Calu3 (cell line): ENCODE data around the gene ZDHHC11B. TPM values are rescaled to one million over a fixed set of nuclear protein-coding genes. Genes with fewer than 3 reads are reported as not detected.
"Not testable (repeated sequence)": the region's sequence is repeated elsewhere in the genome, so short reads cannot be mapped to it uniquely, and the experiment has no call there.

Experiments
- BruUV-seq: library from RNA; stranded (reverse); fragments of 400-500 nt; replicated peaks from 2 replicates; lab custom pipeline; 2021; lab: Mats Ljungman, UMichigan
- CTCF ChIA-PET: fragments of 300-600 bp; sonication (Branson Sonifier 250); formaldehyde crosslinking; loops from one replicate; lab custom pipeline; 2022; ENCODE audit warnings: antibody characterized with exemption; lab: Charles Lee
- DNase-seq: peaks from one replicate; pipeline ENCODE4 v3.0.0; 2022
- H3K27ac Mint-ChIP-seq: one replicate; pipeline ENCODE4 v1.8.0; 2022; ENCODE audit warnings: mixed read lengths; ENCODE audit not compliant: unreplicated experiment
- H3K27me3 Mint-ChIP-seq: one replicate; pipeline ENCODE4 v1.8.0; 2022; ENCODE audit warnings: mixed read lengths; ENCODE audit not compliant: unreplicated experiment
- H3K36me3 Mint-ChIP-seq: one replicate; pipeline ENCODE4 v1.8.0; 2022; ENCODE audit warnings: mild to moderate bottlenecking, moderate library complexity, mixed read lengths; ENCODE audit not compliant: insufficient read depth, unreplicated experiment
- H3K4me1 Mint-ChIP-seq: one replicate; pipeline ENCODE4 v1.8.0; 2022; ENCODE audit warnings: mild to moderate bottlenecking, low read depth, mixed read lengths; ENCODE audit not compliant: unreplicated experiment
- H3K4me3 Mint-ChIP-seq: one replicate; pipeline ENCODE4 v1.8.0; 2022; ENCODE audit warnings: mild to moderate bottlenecking, low read depth, moderate library complexity, mixed read lengths; ENCODE audit not compliant: unreplicated experiment
- H3K9me3 Mint-ChIP-seq: one replicate; pipeline ENCODE4 v1.8.0; 2022; ENCODE audit warnings: low read depth, mixed read lengths; ENCODE audit not compliant: unreplicated experiment
- intact Hi-C: fragments of 100-400 bp; cut with micrococcal nuclease; formaldehyde crosslinking; loops from one replicate; pipeline ENCODE4 v1.10.0; 2022; ENCODE audit not compliant: unreplicated experiment
- total RNA-seq: library from RNA; stranded (reverse); gene quantifications from 2 replicates; pipeline ENCODE4 v1.2.3, GENCODE V29; 2022
- TF ChIP-seq, protein P1 (sequence below): fragments of 200-600 bp; IDR thresholded peaks from one replicate; pipeline ENCODE4 v1.8.0; 2022; ENCODE audit warnings: antibody characterized with exemption; ENCODE audit not compliant: unreplicated experiment

The ZDHHC11B gene
- total RNA-seq, 1 experiment from 2014 or later, result 3.0 TPM

DNA sequence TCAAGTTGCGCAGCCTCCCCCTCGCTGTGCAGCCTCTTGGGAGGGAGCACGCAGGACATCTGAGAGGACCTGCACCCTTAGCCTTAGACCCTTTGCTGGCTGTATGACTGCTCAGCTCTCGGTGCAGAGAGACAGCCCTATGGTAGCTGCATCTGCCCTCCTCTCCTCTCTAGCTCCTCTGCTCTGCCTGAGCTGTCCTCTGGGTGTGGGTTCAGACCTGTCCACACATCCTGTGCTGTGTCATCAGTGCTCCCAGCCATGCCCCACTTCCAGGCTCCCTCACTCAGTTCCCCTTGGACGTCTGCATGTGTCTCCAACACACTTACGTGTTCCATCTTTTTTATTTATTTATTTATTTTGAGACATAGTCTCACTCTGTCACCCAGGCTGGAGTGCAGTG is 60.7 kb downstream of the ZDHHC11B start:
- H3K4me1 Mint-ChIP-seq, H3K27ac Mint-ChIP-seq, CTCF ChIA-PET, DNase-seq, intact Hi-C loops, H3K36me3 Mint-ChIP-seq, BruUV-seq, H3K9me3 Mint-ChIP-seq, H3K4me3 Mint-ChIP-seq: not testable (repeated sequence)
- H3K27me3 Mint-ChIP-seq, result peaks cover 33% of the 10 kb centered on the region

DNA sequence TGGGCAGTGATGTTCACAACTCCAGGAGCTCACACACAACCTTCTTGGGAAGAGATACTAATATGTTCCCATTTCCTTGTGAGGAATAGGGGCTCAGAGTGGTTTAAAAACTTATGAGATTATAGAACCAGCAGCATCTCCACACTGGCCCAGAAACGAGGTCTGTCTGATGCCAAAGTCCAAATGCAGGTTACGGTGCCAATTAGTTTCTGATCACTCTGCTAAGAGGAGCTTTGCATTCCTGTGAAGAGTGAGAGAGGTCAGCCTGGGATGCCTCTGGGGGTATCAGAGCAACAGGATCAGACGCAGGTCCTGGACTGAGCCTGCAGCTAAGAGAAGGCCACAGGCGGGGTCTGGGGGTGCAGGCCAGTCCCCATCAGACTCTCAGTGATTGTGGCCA is 61.2 kb downstream of the ZDHHC11B start:
- H3K27ac Mint-ChIP-seq, BruUV-seq, CTCF ChIA-PET, DNase-seq, H3K9me3 Mint-ChIP-seq, H3K4me3 Mint-ChIP-seq, H3K36me3 Mint-ChIP-seq, intact Hi-C loops, H3K4me1 Mint-ChIP-seq: not testable (repeated sequence)
- H3K27me3 Mint-ChIP-seq, result peaks cover 39% of the 10 kb centered on the region

DNA sequence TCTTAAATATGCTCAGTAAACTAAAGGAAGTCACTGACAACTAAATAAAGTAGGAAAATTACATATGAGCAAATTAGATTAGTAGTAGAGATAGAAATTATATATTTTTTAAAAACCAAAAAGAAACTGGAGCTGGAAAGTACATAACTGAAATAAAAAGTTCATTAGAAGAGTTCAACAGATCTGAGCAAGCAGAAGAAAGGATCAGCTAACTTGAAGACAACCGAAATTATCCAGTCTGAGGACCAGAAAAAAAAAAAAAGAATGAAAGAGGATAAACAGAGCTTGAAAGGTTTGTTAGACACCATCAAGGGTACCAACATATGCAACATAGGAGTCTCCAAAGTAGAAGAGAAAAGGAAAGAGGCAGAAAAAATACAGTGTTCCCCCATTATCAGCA is 65.2 kb downstream of the ZDHHC11B start:
- H3K36me3 Mint-ChIP-seq, DNase-seq, CTCF ChIA-PET, BruUV-seq, H3K4me3 Mint-ChIP-seq, H3K27ac Mint-ChIP-seq, intact Hi-C loops, H3K4me1 Mint-ChIP-seq, H3K9me3 Mint-ChIP-seq: not testable (repeated sequence)
- H3K27me3 Mint-ChIP-seq, result peaks cover 69% of the 10 kb centered on the region

DNA sequence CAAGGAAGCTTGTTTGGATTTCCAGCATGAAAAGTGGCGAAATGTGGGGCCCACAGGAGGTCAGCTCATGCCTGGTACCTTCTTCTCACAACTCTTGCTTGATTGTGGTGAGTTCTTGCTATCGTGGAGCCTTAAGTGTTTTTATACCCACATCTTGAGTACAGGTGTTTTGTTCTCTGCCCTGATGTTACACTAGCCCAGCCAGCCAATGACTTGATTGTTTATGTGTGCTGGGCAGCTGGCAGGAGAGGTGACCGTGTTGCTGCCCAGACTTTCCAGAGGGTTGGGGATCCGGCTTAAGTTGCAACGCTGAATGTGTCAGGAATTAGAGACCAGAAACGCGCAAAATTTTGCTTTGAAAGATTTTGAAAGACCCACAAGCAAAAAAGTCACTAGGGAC is 67.4 kb downstream of the ZDHHC11B start:
- no peak for DNase-seq
- peaks cover 5% of the 10 kb centered on the region for H3K9me3 Mint-ChIP-seq
- H3K4me3 Mint-ChIP-seq, result no peak overlapping the region
- intact Hi-C loops, result no loop called here
- no peaks in the 10 kb centered on the region for H3K4me1 Mint-ChIP-seq
- BruUV-seq, result no TSS peak
- TF ChIP-seq, protein P1, sequence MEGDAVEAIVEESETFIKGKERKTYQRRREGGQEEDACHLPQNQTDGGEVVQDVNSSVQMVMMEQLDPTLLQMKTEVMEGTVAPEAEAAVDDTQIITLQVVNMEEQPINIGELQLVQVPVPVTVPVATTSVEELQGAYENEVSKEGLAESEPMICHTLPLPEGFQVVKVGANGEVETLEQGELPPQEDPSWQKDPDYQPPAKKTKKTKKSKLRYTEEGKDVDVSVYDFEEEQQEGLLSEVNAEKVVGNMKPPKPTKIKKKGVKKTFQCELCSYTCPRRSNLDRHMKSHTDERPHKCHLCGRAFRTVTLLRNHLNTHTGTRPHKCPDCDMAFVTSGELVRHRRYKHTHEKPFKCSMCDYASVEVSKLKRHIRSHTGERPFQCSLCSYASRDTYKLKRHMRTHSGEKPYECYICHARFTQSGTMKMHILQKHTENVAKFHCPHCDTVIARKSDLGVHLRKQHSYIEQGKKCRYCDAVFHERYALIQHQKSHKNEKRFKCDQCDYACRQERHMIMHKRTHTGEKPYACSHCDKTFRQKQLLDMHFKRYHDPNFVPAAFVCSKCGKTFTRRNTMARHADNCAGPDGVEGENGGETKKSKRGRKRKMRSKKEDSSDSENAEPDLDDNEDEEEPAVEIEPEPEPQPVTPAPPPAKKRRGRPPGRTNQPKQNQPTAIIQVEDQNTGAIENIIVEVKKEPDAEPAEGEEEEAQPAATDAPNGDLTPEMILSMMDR, result no peak
- no peak overlapping the region for H3K27ac Mint-ChIP-seq
- H3K27me3 Mint-ChIP-seq, result peaks cover 81% of the 10 kb centered on the region
- H3K36me3 Mint-ChIP-seq, result no peaks in the 10 kb centered on the region
- CTCF ChIA-PET, result no interaction called here

DNA sequence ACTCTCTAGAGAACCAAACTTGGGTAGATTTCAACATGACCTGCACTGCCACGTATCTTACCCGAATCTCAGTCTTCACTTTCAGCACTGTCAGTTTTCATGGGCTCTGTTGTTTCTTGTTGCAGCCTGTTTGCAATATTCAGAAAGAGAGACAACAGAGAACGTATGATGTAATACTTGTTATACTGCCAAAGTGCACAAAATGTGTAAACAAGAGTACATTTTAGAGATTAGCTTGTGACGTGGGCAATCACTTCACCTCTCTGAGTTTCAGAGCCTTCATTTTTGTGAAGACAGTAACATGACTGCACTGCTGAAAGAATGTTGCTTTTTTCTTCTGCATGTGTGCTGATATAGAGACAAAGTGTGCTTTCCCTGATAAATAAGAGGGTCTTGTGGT is 67.8 kb downstream of the ZDHHC11B start:
- BruUV-seq, H3K9me3 Mint-ChIP-seq, H3K27ac Mint-ChIP-seq, CTCF ChIA-PET, H3K36me3 Mint-ChIP-seq, H3K4me3 Mint-ChIP-seq, H3K4me1 Mint-ChIP-seq, DNase-seq, intact Hi-C loops: not testable (repeated sequence)
- H3K27me3 Mint-ChIP-seq, result peaks cover 80% of the 10 kb centered on the region

DNA sequence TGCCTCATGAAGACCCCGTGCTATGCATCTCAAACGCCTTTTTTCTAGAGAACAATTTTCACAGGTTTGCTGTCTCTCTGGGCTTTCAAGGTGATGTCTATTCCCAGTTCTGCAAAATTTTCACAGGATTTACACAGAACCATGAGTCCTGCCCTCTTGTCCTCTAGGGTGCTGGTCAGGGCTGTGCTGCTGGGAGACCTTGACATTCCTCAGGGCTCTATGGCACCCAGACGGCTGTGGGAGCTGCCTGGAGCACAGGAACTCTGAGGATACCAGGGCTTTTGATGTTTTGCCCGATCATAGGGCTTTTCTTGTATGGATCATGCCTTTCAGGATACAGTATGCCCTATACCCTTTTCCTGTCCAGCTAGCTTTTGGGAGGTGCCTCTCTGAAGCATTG is 68.9 kb downstream of the ZDHHC11B start:
- CTCF ChIA-PET, intact Hi-C loops, H3K4me1 Mint-ChIP-seq, DNase-seq, H3K9me3 Mint-ChIP-seq, BruUV-seq, H3K27ac Mint-ChIP-seq, H3K4me3 Mint-ChIP-seq, H3K36me3 Mint-ChIP-seq: not testable (repeated sequence)
- H3K27me3 Mint-ChIP-seq, result peaks cover 80% of the 10 kb centered on the region

DNA sequence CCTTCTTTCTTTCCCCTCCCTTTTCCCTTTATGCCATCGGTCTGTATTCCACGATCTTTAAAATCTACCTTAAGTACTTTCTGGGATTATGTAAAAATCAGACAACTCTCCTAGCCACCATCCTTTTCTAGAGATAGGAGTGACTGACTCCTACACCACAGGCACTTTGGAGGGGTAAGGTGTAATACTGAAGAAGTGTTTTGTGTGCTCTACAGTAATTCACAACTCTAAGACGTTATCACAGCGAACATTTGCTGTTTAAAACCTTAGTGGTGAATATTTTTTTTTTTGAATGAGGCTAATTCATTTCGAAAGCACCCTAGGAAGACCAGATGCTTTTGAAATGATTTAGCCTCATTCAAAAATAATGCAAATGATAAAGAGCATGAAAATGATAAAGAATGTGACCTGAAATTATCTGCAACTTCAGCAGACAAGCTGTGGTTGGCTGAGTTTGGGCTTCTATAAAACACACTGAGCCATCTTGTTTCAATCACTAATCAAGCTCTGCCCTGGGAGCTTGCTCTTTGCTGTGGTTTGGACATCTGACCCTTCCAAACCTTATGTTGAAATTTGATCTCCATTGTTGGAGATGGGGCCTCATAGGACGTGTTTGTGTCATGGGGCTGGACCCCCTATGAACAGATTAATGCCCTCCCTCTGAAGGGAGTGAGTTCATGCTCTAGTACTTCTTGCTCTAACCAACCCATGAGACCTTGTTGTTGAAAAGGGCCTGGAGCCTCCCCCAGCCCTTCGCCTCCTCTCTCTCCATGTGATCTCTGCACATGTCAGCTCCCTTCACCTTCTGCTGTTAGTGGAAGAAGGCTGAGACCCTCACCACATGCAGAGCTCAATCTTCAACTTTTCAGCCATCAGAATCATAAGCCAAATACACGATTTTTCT is 70.1 kb downstream of the ZDHHC11B start:
- peaks cover 71% of the 10 kb centered on the region for H3K27me3 Mint-ChIP-seq
- BruUV-seq, H3K36me3 Mint-ChIP-seq, CTCF ChIA-PET, H3K27ac Mint-ChIP-seq, DNase-seq, H3K9me3 Mint-ChIP-seq, H3K4me3 Mint-ChIP-seq, H3K4me1 Mint-ChIP-seq: not testable (repeated sequence)
- intact Hi-C loops, result loop anchor here (5.0 kb wide), 1 partner anchor 83 kb away; no protein-coding TSS in a partner anchor

DNA sequence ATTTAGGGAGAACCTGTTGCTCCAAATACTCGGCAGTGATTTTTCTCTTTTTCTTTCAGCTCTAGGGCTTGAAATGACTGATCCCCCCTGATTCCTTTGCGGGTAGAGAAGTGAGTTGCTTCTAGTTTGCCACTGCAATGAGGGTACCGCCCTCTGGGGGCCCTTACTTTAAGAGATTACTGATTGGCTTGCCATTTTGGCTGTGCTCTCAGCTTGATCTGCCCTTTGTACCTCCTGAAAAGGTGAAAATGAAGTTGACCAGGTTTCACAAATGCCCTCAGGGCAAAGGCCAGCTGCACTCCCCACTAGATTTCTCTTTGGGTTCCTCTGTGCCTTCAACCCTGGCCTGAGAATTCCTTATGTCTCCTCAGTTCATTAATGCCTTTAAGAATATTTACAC is 70.8 kb downstream of the ZDHHC11B start:
- H3K27ac Mint-ChIP-seq, H3K36me3 Mint-ChIP-seq, CTCF ChIA-PET, H3K9me3 Mint-ChIP-seq, H3K4me1 Mint-ChIP-seq, BruUV-seq, H3K4me3 Mint-ChIP-seq, DNase-seq: not testable (repeated sequence)
- peaks cover 63% of the 10 kb centered on the region for H3K27me3 Mint-ChIP-seq
- intact Hi-C loops, result loop anchor here (5.0 kb wide), 1 partner anchor 84 kb away; no protein-coding TSS in a partner anchor

DNA sequence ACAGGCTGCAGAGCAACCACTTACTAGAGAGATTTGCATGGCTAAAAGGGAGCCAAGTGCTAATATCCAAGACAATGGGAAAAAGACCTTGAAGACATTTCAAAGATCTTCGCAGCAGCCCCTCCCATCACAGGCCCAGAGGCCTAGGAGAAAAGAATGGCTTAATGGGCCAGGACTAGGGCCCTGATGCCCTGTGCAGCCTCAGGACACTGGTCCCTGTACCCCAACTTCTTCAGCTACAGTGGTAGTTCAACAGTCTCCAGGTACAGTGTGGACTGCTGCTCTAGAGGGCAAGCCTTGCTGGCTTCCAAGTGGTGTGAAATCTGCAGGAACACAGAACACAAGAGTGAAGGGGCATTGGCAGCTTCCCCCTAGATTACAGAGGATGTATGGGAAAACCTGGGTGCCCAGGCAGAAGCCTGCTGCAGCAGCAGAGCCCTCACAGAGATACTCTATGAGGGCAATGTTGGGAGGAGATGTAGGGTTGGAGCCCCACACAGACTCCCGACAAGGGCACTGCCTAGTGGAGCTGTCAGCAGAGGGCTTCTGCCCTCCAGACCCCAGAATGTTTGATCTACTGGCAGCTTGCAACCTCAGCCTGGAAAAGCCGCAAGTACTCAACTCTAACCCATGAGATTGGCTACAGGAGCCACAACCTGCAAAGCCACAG is 75.5 kb downstream of the ZDHHC11B start:
- CTCF ChIA-PET, H3K9me3 Mint-ChIP-seq, H3K4me3 Mint-ChIP-seq, H3K27ac Mint-ChIP-seq, H3K36me3 Mint-ChIP-seq, intact Hi-C loops, DNase-seq, H3K4me1 Mint-ChIP-seq, BruUV-seq: not testable (repeated sequence)
- H3K27me3 Mint-ChIP-seq, result peaks cover 29% of the 10 kb centered on the region
